Stomach (tissue), 4 donors: Measurements from ENCODE around the gene HECTD4.

Source experiments
- CTCF ChIP-seq, 7 experiments: fragments of 450-650 bp in 4 of 7; fragments of 200-600 bp in 3 of 7; sonication (generic) in 3 of 7; IDR thresholded peaks; one replicate each; pipeline ENCODE4 v1.5.1; 2016 to 2019; ENCODE audit warnings: antibody characterized with exemption in 7 of 7, control low read depth in 2 of 7, mild to moderate bottlenecking in 1 of 7
- POLR2A ChIP-seq, 4 donors: fragments of 450-650 bp; IDR thresholded peaks; one replicate each; pipeline ENCODE4 v1.6.1; 2016; ENCODE audit warnings: antibody characterized with exemption in 4 of 4, control low read depth in 2 of 4, mild to moderate bottlenecking in 1 of 4, moderate library complexity in 1 of 4
- POLR2AphosphoS5 ChIP-seq, 3 donors: sonication (generic); formaldehyde crosslinking; IDR thresholded peaks; one replicate each; pipeline ENCODE4 v1.6.1; 2016; ENCODE audit warnings: antibody characterized with exemption in 3 of 3

- TF ChIP-seq CTCF (IDR thresholded peaks at IDR 0.05) = no peak
- TF ChIP-seq POLR2A (IDR thresholded peaks at IDR 0.05) = no peak
- TF ChIP-seq POLR2AphosphoS5 (IDR thresholded peaks at IDR 0.05) = no peak
Measured at GRCh38 chr12:112112409-112113133, 269.7 kb downstream of the HECTD4 start.
